ENCODE results near the gene RRAGD. TPM values are rescaled to one million over a fixed set of nuclear protein-coding genes. Genes with fewer than 3 reads are reported as not detected.

The RRAGD gene
- total and polyA plus RNA-seq, 2 of the 8 experiments (the other 6 are each of a cell fraction or from before 2014, with no cell fraction given), result 7.2 to 30.8 TPM

GRCh38 chr6:89392823-89393222 is 19.2 kb downstream of the RRAGD start:
- no peaks in the 10 kb centered on the region for H3K27me3 ChIP-seq (replicated peaks in 1 of 4; ENCODE audit: control insufficient read depth in 3 of 4, extremely low read depth in 1 of 4, insufficient read depth in 3 of 4, low read length in 3 of 4)
- no peak overlapping the region for H3K9ac ChIP-seq (replicated peaks in 1 of 4; ENCODE audit: extremely low read depth in 1 of 4, low read depth in 3 of 4, low read length in 3 of 4)
- H3K23me2 ChIP-seq (ENCODE audit: low read depth, low read length), result no peaks in the 10 kb centered on the region
- FAIRE-seq, result no peak
- no peak for DNase-seq (ENCODE audit: low read depth in 1 of 2, low spot score in 2 of 2)
- TF ChIP-seq FOSL1 (IDR thresholded peaks at IDR 0.05; ENCODE audit: insufficient read depth, low read depth, low read length) (no peak), RAD21 (IDR thresholded peaks at IDR 0.05 in 1 of 2, conservative IDR thresholded peaks at IDR 0.05 in 1 of 2; ENCODE audit: low read depth in 2 of 2, low read length in 2 of 2) (no peak), RNF2 (IDR thresholded peaks at IDR 0.05; ENCODE audit: borderline replicate concordance, low read depth, low read length, missing control alignments, poor library complexity, severe bottlenecking) (no peak), JUN (IDR thresholded peaks at IDR 0.05; ENCODE audit: low read depth, low read length) (no peak), BCL11A (IDR thresholded peaks at IDR 0.05; ENCODE audit: low read depth in 2 of 2, low read length in 2 of 2) (no peak)
- no peak overlapping the region for H2AK5ac ChIP-seq (ENCODE audit: low read depth, low read length)
- CTCF ChIA-PET (ENCODE audit: partially characterized antibody), result no interaction called here
- H4K20me1 ChIP-seq (replicated peaks in 1 of 2; ENCODE audit: control insufficient read depth in 1 of 2, insufficient read depth in 2 of 2, low read length in 2 of 2), result no peaks in the 10 kb centered on the region
- no peak overlapping the region for H4K5ac ChIP-seq (ENCODE audit: insufficient read length, low read depth, low read length)
- no peak overlapping the region for H3K23ac ChIP-seq (ENCODE audit: insufficient read length)
- H3K79me1 ChIP-seq (ENCODE audit: low read depth, low read length), result no peaks in the 10 kb centered on the region
- no peaks in the 10 kb centered on the region for H3K36me3 ChIP-seq (ENCODE audit: control insufficient read depth in 2 of 4, insufficient read depth in 4 of 4, low read length in 3 of 4)
- H3K4me1 ChIP-seq (replicated peaks in 1 of 4; ENCODE audit: control insufficient read depth in 3 of 4, insufficient read depth in 4 of 4, low read length in 3 of 4), result no peaks in the 10 kb centered on the region
- no peaks in the 10 kb centered on the region for H3K9me3 ChIP-seq (ENCODE audit: insufficient read depth in 2 of 2, low read depth in 1 of 2, low read length in 1 of 2)
- no peak overlapping the region for H2BK20ac ChIP-seq (ENCODE audit: low read length)
- no peak overlapping the region for H3K14ac ChIP-seq (ENCODE audit: insufficient read length)
- H3K27ac ChIP-seq (ENCODE audit: low read depth, low read length), result no peak overlapping the region
- no peak overlapping the region for H2BK12ac ChIP-seq (ENCODE audit: low read depth, low read length)
- H2BK120ac ChIP-seq (replicated peaks; ENCODE audit: low read depth, low read length), result no peak overlapping the region
- no peak overlapping the region for H3K18ac ChIP-seq (ENCODE audit: extremely low read depth, low read length)
- no peak overlapping the region for H2BK5ac ChIP-seq (ENCODE audit: low read depth, low read length)
- H2BK15ac ChIP-seq (ENCODE audit: low read length), result no peak overlapping the region
- no peak overlapping the region for H3K4me2 ChIP-seq (ENCODE audit: insufficient read depth in 1 of 2, low read depth in 2 of 2, low read length in 2 of 2)
- no peak overlapping the region for H4K8ac ChIP-seq (ENCODE audit: extremely low read depth, insufficient read depth, low read length)
- no peak overlapping the region for H3K4me3 ChIP-seq (ENCODE audit: extremely low read depth in 1 of 4, insufficient read depth in 2 of 4, low read depth in 3 of 4, low read length in 4 of 4)
- H3K56ac ChIP-seq (replicated peaks; ENCODE audit: insufficient read length, low read depth, low read length), result no peak overlapping the region
- POLR2A ChIA-PET (ENCODE audit: partially characterized antibody), result no interaction called here
- H3K4ac ChIP-seq (replicated peaks; ENCODE audit: insufficient read length, low read depth, low read length), result no peak overlapping the region
- no peak overlapping the region for H2AFZ ChIP-seq (ENCODE audit: low read length)
- 0 out of 4 replicates have a peak, but pooled peaks cover 0 to 2% of the 10 kb centered on the region in 2 experiments for H3K79me2 ChIP-seq (ENCODE audit: control insufficient read depth in 1 of 2, insufficient read depth in 2 of 2, low read length in 2 of 2)
- no peak overlapping the region for H4K91ac ChIP-seq (replicated peaks; ENCODE audit: insufficient read length, low read length)
